ENCODE data around the gene SMIM1.

DNA sequence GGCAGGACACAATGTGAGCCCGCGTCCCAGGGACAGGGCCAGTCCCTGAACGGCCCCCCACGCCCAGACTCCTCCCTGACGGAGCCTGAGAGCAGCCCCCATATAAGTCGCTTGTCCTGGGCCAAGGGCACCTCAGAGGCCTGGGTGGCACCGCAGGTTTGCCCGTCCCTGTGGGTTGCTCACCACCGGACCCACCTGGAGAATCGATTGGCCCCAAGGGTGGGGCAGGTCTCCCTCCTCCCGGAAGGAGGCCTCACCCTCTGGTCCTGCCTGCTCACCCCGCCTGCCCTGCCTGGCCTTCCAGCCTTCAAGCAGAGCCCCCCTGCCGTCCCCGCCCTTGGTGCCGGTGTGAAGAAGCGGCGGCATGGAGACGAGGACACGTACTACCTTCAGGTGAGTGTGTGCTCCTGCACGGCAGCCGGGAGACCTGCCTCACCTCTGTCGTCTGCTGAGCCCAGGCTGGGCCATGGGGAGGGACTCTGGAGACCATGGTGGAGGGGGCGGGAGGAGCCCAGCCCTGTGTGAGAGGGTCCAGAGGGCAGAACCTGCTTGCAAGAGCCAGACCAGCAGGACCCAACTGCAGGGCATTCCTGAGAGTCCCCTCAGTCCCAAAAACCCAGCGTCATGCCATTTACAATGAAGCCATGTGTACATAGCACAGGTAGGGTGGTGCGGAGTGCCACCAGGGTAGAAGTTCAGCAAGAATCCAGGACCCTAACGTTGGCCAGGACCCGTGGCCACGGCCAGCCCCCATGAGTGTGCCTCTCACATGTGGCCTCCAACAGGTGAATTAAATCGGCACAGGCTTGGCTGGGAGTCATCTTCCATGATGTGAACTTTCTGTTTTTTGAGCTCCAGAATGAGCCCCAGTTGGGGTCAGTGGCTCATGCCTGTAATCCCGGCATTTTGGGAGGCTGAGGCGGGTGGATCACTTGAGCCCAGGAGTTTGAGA lies 44.4 kb upstream of the SMIM1 start:
- TF ChIP-seq, protein P1, sequence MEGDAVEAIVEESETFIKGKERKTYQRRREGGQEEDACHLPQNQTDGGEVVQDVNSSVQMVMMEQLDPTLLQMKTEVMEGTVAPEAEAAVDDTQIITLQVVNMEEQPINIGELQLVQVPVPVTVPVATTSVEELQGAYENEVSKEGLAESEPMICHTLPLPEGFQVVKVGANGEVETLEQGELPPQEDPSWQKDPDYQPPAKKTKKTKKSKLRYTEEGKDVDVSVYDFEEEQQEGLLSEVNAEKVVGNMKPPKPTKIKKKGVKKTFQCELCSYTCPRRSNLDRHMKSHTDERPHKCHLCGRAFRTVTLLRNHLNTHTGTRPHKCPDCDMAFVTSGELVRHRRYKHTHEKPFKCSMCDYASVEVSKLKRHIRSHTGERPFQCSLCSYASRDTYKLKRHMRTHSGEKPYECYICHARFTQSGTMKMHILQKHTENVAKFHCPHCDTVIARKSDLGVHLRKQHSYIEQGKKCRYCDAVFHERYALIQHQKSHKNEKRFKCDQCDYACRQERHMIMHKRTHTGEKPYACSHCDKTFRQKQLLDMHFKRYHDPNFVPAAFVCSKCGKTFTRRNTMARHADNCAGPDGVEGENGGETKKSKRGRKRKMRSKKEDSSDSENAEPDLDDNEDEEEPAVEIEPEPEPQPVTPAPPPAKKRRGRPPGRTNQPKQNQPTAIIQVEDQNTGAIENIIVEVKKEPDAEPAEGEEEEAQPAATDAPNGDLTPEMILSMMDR (optimal IDR thresholded peaks at IDR 0.05 in 1 of 3, IDR thresholded peaks at IDR 0.05 in 1 of 3, conservative IDR thresholded peaks at IDR 0.05 in 1 of 3; ENCODE audit: extremely low read depth in 1 of 3, insufficient read depth in 2 of 3, low read length in 3 of 3): no peak
- no peak for TF ChIP-seq EZH2 (IDR thresholded peaks at IDR 0.05; ENCODE audit: low read length)
